ENCODE results near the gene SLC24A4.

The SLC24A4 gene

GRCh38 chr14:92389598-92390158, 66.7 kb downstream of the SLC24A4 start:
- Histone ChIP-seq H3K27ac (no peak overlapping the region), H3K27me3 (replicated peaks) (no peaks in the 10 kb centered on the region), H3K4me3 (ENCODE audit: low read depth, low read length) (no peak overlapping the region), H3K36me3 (replicated peaks) (no peaks in the 10 kb centered on the region)
- no peak for DNase-seq
- in situ Hi-C loops (cut with HindIII; ENCODE audit: low pct_ligation_motif_present, low sequenced_read_pairs), result no loop called here
- TF ChIP-seq CTCF (IDR thresholded peaks at IDR 0.05; ENCODE audit: low read depth, low read length, missing control alignments), result no peak

GRCh38 chr14:92391726-92392125, 68.8 kb downstream of the SLC24A4 start:
- Histone ChIP-seq H3K36me3 (replicated peaks) (no peaks in the 10 kb centered on the region), H3K27ac (no peak overlapping the region), H3K27me3 (replicated peaks) (no peaks in the 10 kb centered on the region), H3K4me3 (ENCODE audit: low read depth, low read length) (no peak overlapping the region)
- TF ChIP-seq CTCF (IDR thresholded peaks at IDR 0.05; ENCODE audit: low read depth, low read length, missing control alignments), result no peak
- in situ Hi-C loops (cut with HindIII; ENCODE audit: low pct_ligation_motif_present, low sequenced_read_pairs), result no loop called here
- no peak for DNase-seq

GRCh38 chr14:92392711-92393110, 69.7 kb downstream of the SLC24A4 start:
- in situ Hi-C loops (cut with HindIII; ENCODE audit: low pct_ligation_motif_present, low sequenced_read_pairs), result no loop called here
- no peak for DNase-seq
- H3K4me3 ChIP-seq (ENCODE audit: low read depth, low read length), result no peak overlapping the region
- no peaks in the 10 kb centered on the region for H3K27me3 ChIP-seq (replicated peaks)
- no peaks in the 10 kb centered on the region for H3K36me3 ChIP-seq (replicated peaks)
- TF ChIP-seq CTCF (IDR thresholded peaks at IDR 0.05; ENCODE audit: low read depth, low read length, missing control alignments), result no peak
- no peak overlapping the region for H3K27ac ChIP-seq

- TF ChIP-seq CTCF (IDR thresholded peaks at IDR 0.05; ENCODE audit: low read depth, low read length, missing control alignments), result no peak
- H3K4me3 ChIP-seq (ENCODE audit: low read depth, low read length), result no peak overlapping the region
- DNase-seq, result peak; percentile 55
- no peak overlapping the region for H3K27ac ChIP-seq
- no peaks in the 10 kb centered on the region for H3K36me3 ChIP-seq (replicated peaks)
- no peaks in the 10 kb centered on the region for H3K27me3 ChIP-seq (replicated peaks)
- in situ Hi-C loops (cut with HindIII; ENCODE audit: low pct_ligation_motif_present, low sequenced_read_pairs), result no loop called here
Measured at GRCh38 chr14:92397150-92397952, 74.4 kb downstream of the SLC24A4 start.

GRCh38 chr14:92397953-92398564, 75.1 kb downstream of the SLC24A4 start:
- no peaks in the 10 kb centered on the region for H3K27me3 ChIP-seq (replicated peaks)
- H3K36me3 ChIP-seq (replicated peaks), result no peaks in the 10 kb centered on the region
- H3K4me3 ChIP-seq (ENCODE audit: low read depth, low read length), result no peak overlapping the region
- no peak overlapping the region for H3K27ac ChIP-seq
- in situ Hi-C loops (cut with HindIII; ENCODE audit: low pct_ligation_motif_present, low sequenced_read_pairs), result no loop called here
- TF ChIP-seq CTCF (IDR thresholded peaks at IDR 0.05; ENCODE audit: low read depth, low read length, missing control alignments), result no peak
- DNase-seq, result no peak

Measured in brain microvascular endothelial cell (primary cell).